Astrocyte (in vitro differentiated cells and primary cell): ENCODE results near the gene NARS2. TPM values are rescaled to one million over a fixed set of nuclear protein-coding genes. Genes with fewer than 3 reads are reported as not detected.

Source experiments
- DNase-seq: peaks from one replicate; pipeline ENCODE4 v3.0.0-alpha.2; 2010; ENCODE audit warnings: low read depth
- FAIRE-seq: peaks from 2 replicates; lab custom pipeline; 2011; peaks lifted over from hg19 to GRCh38; lab: Jason Lieb, UNC
- H2AFZ ChIP-seq: 2 replicates; pipeline ENCODE4 v1.6.0; 2012; ENCODE audit warnings: low read depth, low read length, inconsistent platforms
- H3K27ac ChIP-seq: 2 replicates; pipeline ENCODE4 v1.5.1; 2011; ENCODE audit warnings: low read depth, low read length, inconsistent platforms
- H3K27me3 ChIP-seq: 2 replicates; pipeline ENCODE4 v1.6.0; 2011; ENCODE audit warnings: low read length, inconsistent platforms; ENCODE audit not compliant: insufficient read depth
- H3K36me3 ChIP-seq: 2 replicates; pipeline ENCODE4 v1.5.1; 2011; ENCODE audit warnings: low read length, inconsistent platforms; ENCODE audit not compliant: insufficient read depth
- H3K4me1 ChIP-seq: 2 replicates; pipeline ENCODE4 v1.5.1; 2011; ENCODE audit warnings: low read length, inconsistent platforms; ENCODE audit not compliant: insufficient read depth
- H3K4me2 ChIP-seq: 2 replicates; pipeline ENCODE4 v1.6.0; 2012; ENCODE audit warnings: low read length, inconsistent platforms
- H3K4me3 ChIP-seq: 2 replicates; pipeline ENCODE4 v1.5.1; 2011; ENCODE audit warnings: low read depth, mild to moderate bottlenecking, low read length, inconsistent platforms; ENCODE audit not compliant: insufficient read depth
- H3K79me2 ChIP-seq: 2 replicates; pipeline ENCODE4 v1.6.0; 2012; ENCODE audit warnings: mild to moderate bottlenecking, low read length, inconsistent platforms; ENCODE audit not compliant: insufficient read depth
- H3K9ac ChIP-seq: 2 replicates; pipeline ENCODE4 v1.6.0; 2012; ENCODE audit warnings: mild to moderate bottlenecking, low read length, inconsistent platforms
- H3K9me3 ChIP-seq: 2 replicates; pipeline ENCODE4 v1.5.1; 2012; ENCODE audit warnings: low read depth, mild to moderate bottlenecking, low read length, inconsistent platforms; ENCODE audit not compliant: insufficient read depth
- H4K20me1 ChIP-seq: 2 replicates; pipeline ENCODE4 v1.6.0; 2012; ENCODE audit warnings: low read length, inconsistent platforms; ENCODE audit not compliant: insufficient read depth
- H3K27ac Mint-ChIP-seq: one replicate; pipeline ENCODE4 v1.8.0; 2021; ENCODE audit warnings: mild to moderate bottlenecking, mixed read lengths; ENCODE audit not compliant: unreplicated experiment
- H3K27me3 Mint-ChIP-seq: one replicate; pipeline ENCODE4 v1.8.0; 2021; ENCODE audit warnings: low read depth, mixed read lengths; ENCODE audit not compliant: unreplicated experiment
- H3K36me3 Mint-ChIP-seq: one replicate; pipeline ENCODE4 v1.8.0; 2021; ENCODE audit warnings: low read depth, mixed read lengths; ENCODE audit not compliant: unreplicated experiment
- H3K4me1 Mint-ChIP-seq: one replicate; pipeline ENCODE4 v1.8.0; 2021; ENCODE audit warnings: low read depth, mixed read lengths; ENCODE audit not compliant: unreplicated experiment
- H3K4me3 Mint-ChIP-seq: one replicate; pipeline ENCODE4 v1.8.0; 2021; ENCODE audit warnings: mild to moderate bottlenecking, moderate library complexity, mixed read lengths; ENCODE audit not compliant: unreplicated experiment
- H3K9me3 Mint-ChIP-seq: one replicate; pipeline ENCODE4 v1.8.0; 2021; ENCODE audit warnings: mild to moderate bottlenecking, mixed read lengths; ENCODE audit not compliant: unreplicated experiment
- EZH2 ChIP-seq: IDR thresholded peaks from 2 replicates; pipeline ENCODE4 v1.6.1; 2012; ENCODE audit warnings: mild to moderate bottlenecking, low read length, inconsistent platforms; ENCODE audit not compliant: insufficient read depth
- total RNA-seq: library from RNA; stranded (reverse); gene quantifications from 2 replicates; pipeline ENCODE4 v1.2.1, GENCODE V29; 2021
- TF ChIP-seq, protein P1 (sequence below): IDR thresholded peaks from 2 replicates; pipeline ENCODE4 v1.5.1; 2011; ENCODE audit warnings: low read depth, mild to moderate bottlenecking, inconsistent platforms, low read length, moderate library complexity; ENCODE audit not compliant: insufficient read depth

The NARS2 gene
- total RNA-seq, 1 donor from 2014 or later = 10.1 TPM

DNA sequence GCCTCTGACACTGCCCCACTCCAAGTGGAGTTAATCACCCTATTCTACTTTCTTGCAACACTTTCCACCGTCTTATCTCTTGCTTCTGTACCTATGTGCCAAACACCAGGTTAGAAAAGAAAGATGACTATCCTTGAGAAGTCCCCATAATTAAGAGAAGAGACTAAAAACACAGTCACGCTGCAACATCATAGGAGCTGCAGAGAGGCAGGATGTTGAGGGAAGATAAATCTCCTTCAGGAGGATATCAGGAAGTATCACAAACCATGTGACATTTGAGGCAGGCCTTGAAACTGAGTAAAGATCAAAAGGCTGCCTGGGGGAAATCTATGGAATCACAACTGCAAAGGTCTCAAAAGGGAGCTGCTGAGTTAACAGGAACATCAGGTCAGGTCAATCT, 181.8 kb downstream of the NARS2 start:
- no peak overlapping the region for H3K9ac ChIP-seq
- no peak overlapping the region for H3K4me2 ChIP-seq
- Mint-ChIP-seq H3K36me3 (peaks cover 2% of the 10 kb centered on the region), H3K4me3 (no peak overlapping the region), H3K27ac (no peak overlapping the region), H3K27me3 (no peaks in the 10 kb centered on the region), H3K4me1 (peaks cover 5% of the 10 kb centered on the region), H3K9me3 (no peaks in the 10 kb centered on the region)
- H3K27me3 ChIP-seq = no peaks in the 10 kb centered on the region
- DNase-seq (no peak), FAIRE-seq (no peak)
- no peak for TF ChIP-seq EZH2
- TF ChIP-seq, protein P1, sequence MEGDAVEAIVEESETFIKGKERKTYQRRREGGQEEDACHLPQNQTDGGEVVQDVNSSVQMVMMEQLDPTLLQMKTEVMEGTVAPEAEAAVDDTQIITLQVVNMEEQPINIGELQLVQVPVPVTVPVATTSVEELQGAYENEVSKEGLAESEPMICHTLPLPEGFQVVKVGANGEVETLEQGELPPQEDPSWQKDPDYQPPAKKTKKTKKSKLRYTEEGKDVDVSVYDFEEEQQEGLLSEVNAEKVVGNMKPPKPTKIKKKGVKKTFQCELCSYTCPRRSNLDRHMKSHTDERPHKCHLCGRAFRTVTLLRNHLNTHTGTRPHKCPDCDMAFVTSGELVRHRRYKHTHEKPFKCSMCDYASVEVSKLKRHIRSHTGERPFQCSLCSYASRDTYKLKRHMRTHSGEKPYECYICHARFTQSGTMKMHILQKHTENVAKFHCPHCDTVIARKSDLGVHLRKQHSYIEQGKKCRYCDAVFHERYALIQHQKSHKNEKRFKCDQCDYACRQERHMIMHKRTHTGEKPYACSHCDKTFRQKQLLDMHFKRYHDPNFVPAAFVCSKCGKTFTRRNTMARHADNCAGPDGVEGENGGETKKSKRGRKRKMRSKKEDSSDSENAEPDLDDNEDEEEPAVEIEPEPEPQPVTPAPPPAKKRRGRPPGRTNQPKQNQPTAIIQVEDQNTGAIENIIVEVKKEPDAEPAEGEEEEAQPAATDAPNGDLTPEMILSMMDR = no peak
- H2AFZ ChIP-seq = no peak overlapping the region
- no peaks in the 10 kb centered on the region for H3K4me1 ChIP-seq
- H3K9me3 ChIP-seq = no peaks in the 10 kb centered on the region
- no peaks in the 10 kb centered on the region for H3K79me2 ChIP-seq
- H3K4me3 ChIP-seq = no peak overlapping the region
- peaks cover 11% of the 10 kb centered on the region for H4K20me1 ChIP-seq
- H3K27ac ChIP-seq = no peak overlapping the region
- H3K36me3 ChIP-seq = no peaks in the 10 kb centered on the region

DNA sequence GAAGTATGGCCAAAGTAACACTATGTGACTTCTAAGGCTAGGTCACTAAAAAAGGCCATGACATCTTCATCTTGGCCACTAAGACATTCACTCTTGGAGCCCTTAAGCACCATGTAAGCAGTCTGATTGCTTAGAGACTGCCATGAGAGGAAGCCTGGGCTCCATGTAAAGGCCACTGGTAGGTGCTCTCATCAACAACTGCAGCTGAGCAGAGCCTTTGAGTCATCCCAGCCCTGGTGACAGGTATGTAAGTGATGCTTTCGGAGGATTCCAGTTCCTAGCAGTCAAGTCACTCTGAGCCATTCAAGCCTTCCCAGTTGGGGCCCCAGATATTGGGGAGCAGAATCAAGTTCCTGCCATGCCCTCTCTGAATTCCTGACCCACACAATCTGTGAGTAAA, 183.2 kb downstream of the NARS2 start:
- Histone ChIP-seq H3K27me3 (no peaks in the 10 kb centered on the region), H2AFZ (no peak overlapping the region), H3K79me2 (no peaks in the 10 kb centered on the region), H3K4me2 (no peak overlapping the region), H3K4me1 (no peaks in the 10 kb centered on the region), H3K9ac (no peak overlapping the region), H3K36me3 (no peaks in the 10 kb centered on the region), H3K4me3 (no peak overlapping the region), H3K9me3 (no peaks in the 10 kb centered on the region), H4K20me1 (peaks cover 8% of the 10 kb centered on the region), H3K27ac (no peak overlapping the region)
- Mint-ChIP-seq H3K4me1 (peaks cover 5% of the 10 kb centered on the region), H3K4me3 (no peak overlapping the region), H3K27ac (no peak overlapping the region), H3K9me3 (peaks cover 2% of the 10 kb centered on the region), H3K27me3 (no peaks in the 10 kb centered on the region), H3K36me3 (peaks cover 2% of the 10 kb centered on the region)
- FAIRE-seq (no peak), DNase-seq (no peak)
- TF ChIP-seq, protein P1 = no peak
- no peak for TF ChIP-seq EZH2

DNA sequence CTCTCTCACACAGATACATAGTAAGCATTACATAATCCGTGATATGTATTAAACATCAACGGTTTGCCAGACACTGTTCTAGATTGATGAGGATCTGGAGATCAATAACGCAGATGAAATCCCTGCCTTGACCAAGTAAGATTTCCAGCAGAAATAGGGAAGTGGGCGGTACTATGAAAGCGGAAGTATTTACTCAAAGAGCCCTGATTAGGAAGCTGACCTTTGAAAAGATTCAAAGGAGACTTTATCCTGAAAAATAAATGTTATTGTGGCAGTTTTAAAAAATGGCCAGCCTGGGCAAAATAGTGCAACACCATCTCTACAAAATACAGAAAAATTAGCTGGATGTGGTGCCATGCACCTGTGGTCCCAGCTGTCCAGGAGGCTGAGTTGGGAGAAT, 183.9 kb downstream of the NARS2 start:
- Mint-ChIP-seq H3K27ac (no peak overlapping the region), H3K9me3 (peaks cover 5% of the 10 kb centered on the region), H3K4me1 (peaks cover 5% of the 10 kb centered on the region), H3K4me3 (no peak overlapping the region), H3K27me3 (no peaks in the 10 kb centered on the region), H3K36me3 (peaks cover 2% of the 10 kb centered on the region)
- TF ChIP-seq EZH2 = no peak
- TF ChIP-seq, protein P1 = no peak
- Histone ChIP-seq H3K79me2 (no peaks in the 10 kb centered on the region), H2AFZ (no peak overlapping the region), H3K4me2 (no peak overlapping the region), H3K27ac (no peak overlapping the region), H4K20me1 (peaks cover 8% of the 10 kb centered on the region), H3K9ac (no peak overlapping the region), H3K27me3 (no peaks in the 10 kb centered on the region), H3K4me3 (no peak overlapping the region), H3K9me3 (no peaks in the 10 kb centered on the region), H3K4me1 (no peaks in the 10 kb centered on the region), H3K36me3 (no peaks in the 10 kb centered on the region)
- no peak for FAIRE-seq
- no peak for DNase-seq
